ENCODE data around the gene AK8. TPM values are rescaled to one million over a fixed set of nuclear protein-coding genes. Genes with fewer than 3 reads are reported as not detected.
A peak's percentile ranks its signal among the peaks of the same experiment; 100 is the strongest.

The AK8 gene
- total and polyA plus RNA-seq, 9 of the 15 experiments (the other 6 are each of a cell fraction or from before 2014, with no cell fraction given) = 0.06 to 0.37 TPM; not detected in 7

DNA sequence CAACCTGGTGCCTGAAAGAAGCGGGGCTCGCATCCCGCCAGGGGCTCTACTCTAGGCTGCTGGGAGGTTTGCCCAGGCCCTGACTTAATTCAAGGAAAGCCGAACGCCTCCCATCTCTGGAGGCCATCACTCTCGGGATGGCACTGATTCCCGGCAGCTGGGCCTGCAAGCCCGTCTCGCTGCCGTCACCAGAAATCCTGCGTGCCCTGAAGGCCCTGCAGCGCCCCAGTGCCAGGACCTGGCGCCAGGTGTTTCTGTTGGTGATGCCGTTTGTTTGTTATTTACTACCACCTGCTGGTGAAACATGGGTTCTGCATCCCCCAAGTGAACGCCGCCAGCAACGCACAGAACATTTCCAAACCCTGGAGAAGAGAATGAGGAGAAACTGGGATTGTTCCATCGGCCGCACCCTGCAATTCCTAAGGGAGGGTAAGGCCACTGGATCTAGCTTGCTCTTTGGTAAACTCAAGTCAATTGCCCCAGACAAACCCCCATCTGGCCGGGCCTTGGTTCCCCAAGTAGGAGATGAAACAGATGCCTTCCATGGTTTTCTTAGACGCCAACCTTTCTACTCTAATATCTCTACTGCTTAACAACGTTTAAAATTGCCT is 77.9 kb downstream of the AK8 start:
- Histone ChIP-seq H3K79me2 (ENCODE audit: control insufficient read depth, insufficient read depth, low read length) (no peaks in the 10 kb centered on the region), H3K4me3 (no peak overlapping the region), H2AFZ (ENCODE audit: low read depth, low read length) (no peak overlapping the region), H3K9me3 (replicated peaks; ENCODE audit: control insufficient read depth, insufficient read depth, low read depth, low read length) (0 out of 2 replicates have a peak, but pooled peaks cover 2% of the 10 kb centered on the region), H3K27me3 (ENCODE audit: control insufficient read depth in 2 of 2, insufficient read depth in 2 of 2, low read length in 2 of 2) (peaks cover 9 to 34% of the 10 kb centered on the region in 2 experiments; a peak in 4 of 5 replicates), H3K4me1 (replicated peaks in 1 of 2; ENCODE audit: control insufficient read depth in 2 of 2, insufficient read depth in 2 of 2, low read length in 2 of 2) (peaks cover 15 to 29% of the 10 kb centered on the region in 2 experiments), H3K27ac (ENCODE audit: extremely low read depth, low read depth, low read length) (no peak overlapping the region), H3K36me3 (ENCODE audit: control insufficient read depth, insufficient read depth, low read length) (no peaks in the 10 kb centered on the region), H3K9ac (ENCODE audit: insufficient read depth in 1 of 2, low read depth in 2 of 2, low read length in 2 of 2) (no peak overlapping the region), H4K20me1 (replicated peaks; ENCODE audit: control insufficient read depth, insufficient read depth, low read length) (peaks cover 9% of the 10 kb centered on the region), H3K4me2 (ENCODE audit: insufficient read depth, low read length) (no peak overlapping the region), H3K9me1 (ENCODE audit: control insufficient read depth, insufficient read depth, low read length) (peaks cover 4% of the 10 kb centered on the region)
- peak; percentile 56 to 71 (median 66) for DNase-seq (ENCODE audit: extremely low read depth in 1 of 4, low spot score in 3 of 4)
- BruUV-seq (replicated peaks) = no TSS peak
- intact Hi-C loops (cut with micrococcal nuclease) (loop anchor here (1.0 to 5.0 kb wide), 2 partner anchors 102 to 388 kb away; no protein-coding TSS in a partner anchor), in situ Hi-C loops (cut with MboI) (no loop called here)
- peak; percentile 70 for ATAC-seq
- CTCF ChIA-PET (ENCODE audit: low intra/inter-chr PET ratio) = interaction anchor here (0.5 to 3.4 kb wide), 8 partner anchors 31 to 441 kb away, joined by 3 to 33 read pairs (median 4); partner anchors contain the start of gene CFAP77
- peak; percentile 90 for FAIRE-seq
- 4% methylated on average over 22 of the region's 22 CpGs for WGBS (ENCODE audit: insufficient coverage, low coverage, missing lambda C conversion rate)
- POLR2A ChIA-PET = interaction anchor here (0.5 kb wide), 1 partner anchor 218 kb away, joined by 4 read pairs; no protein-coding TSS in a partner anchor
- TF ChIP-seq, protein P1, sequence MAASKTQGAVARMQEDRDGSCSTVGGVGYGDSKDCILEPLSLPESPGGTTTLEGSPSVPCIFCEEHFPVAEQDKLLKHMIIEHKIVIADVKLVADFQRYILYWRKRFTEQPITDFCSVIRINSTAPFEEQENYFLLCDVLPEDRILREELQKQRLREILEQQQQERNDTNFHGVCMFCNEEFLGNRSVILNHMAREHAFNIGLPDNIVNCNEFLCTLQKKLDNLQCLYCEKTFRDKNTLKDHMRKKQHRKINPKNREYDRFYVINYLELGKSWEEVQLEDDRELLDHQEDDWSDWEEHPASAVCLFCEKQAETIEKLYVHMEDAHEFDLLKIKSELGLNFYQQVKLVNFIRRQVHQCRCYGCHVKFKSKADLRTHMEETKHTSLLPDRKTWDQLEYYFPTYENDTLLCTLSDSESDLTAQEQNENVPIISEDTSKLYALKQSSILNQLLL (CRISPR knock-in tag; IDR thresholded peaks at IDR 0.05; ENCODE audit: borderline replicate concordance) = no peak
- TF ChIP-seq, protein P2, sequence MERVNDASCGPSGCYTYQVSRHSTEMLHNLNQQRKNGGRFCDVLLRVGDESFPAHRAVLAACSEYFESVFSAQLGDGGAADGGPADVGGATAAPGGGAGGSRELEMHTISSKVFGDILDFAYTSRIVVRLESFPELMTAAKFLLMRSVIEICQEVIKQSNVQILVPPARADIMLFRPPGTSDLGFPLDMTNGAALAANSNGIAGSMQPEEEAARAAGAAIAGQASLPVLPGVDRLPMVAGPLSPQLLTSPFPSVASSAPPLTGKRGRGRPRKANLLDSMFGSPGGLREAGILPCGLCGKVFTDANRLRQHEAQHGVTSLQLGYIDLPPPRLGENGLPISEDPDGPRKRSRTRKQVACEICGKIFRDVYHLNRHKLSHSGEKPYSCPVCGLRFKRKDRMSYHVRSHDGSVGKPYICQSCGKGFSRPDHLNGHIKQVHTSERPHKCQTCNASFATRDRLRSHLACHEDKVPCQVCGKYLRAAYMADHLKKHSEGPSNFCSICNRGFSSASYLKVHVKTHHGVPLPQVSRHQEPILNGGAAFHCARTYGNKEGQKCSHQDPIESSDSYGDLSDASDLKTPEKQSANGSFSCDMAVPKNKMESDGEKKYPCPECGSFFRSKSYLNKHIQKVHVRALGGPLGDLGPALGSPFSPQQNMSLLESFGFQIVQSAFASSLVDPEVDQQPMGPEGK (CRISPR knock-in tag; IDR thresholded peaks at IDR 0.05; ENCODE audit: borderline replicate concordance) = no peak
- TF ChIP-seq ZNF143 (CRISPR knock-in tag; IDR thresholded peaks at IDR 0.05) = no peak
- TF ChIP-seq ZNF134 (CRISPR knock-in tag; conservative IDR thresholded peaks at IDR 0.05) = no peak
- no peak for TF ChIP-seq THRAP3 (IDR thresholded peaks at IDR 0.05; ENCODE audit: borderline replicate concordance)
- TF ChIP-seq, protein P3, sequence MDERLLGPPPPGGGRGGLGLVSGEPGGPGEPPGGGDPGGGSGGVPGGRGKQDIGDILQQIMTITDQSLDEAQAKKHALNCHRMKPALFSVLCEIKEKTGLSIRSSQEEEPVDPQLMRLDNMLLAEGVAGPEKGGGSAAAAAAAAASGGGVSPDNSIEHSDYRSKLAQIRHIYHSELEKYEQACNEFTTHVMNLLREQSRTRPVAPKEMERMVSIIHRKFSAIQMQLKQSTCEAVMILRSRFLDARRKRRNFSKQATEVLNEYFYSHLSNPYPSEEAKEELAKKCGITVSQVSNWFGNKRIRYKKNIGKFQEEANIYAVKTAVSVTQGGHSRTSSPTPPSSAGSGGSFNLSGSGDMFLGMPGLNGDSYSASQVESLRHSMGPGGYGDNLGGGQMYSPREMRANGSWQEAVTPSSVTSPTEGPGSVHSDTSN (CRISPR knock-in tag; IDR thresholded peaks at IDR 0.05; ENCODE audit: low read depth) = no peak
- TF ChIP-seq, protein P3 (tag; conservative IDR thresholded peaks at IDR 0.05; ENCODE audit: low read depth) = no peak
- 0 out of 4 replicates have a peak, but pooled peaks of 1 of the 2 experiments have one; percentile 5 for TF ChIP-seq RCOR1 (IDR thresholded peaks at IDR 0.05; ENCODE audit: borderline replicate concordance in 1 of 2, low read depth in 2 of 2, low read length in 2 of 2)
- TF ChIP-seq RBM15 (IDR thresholded peaks at IDR 0.05; ENCODE audit: insufficient read depth, low read length) = no peak
- TF ChIP-seq, protein P4, sequence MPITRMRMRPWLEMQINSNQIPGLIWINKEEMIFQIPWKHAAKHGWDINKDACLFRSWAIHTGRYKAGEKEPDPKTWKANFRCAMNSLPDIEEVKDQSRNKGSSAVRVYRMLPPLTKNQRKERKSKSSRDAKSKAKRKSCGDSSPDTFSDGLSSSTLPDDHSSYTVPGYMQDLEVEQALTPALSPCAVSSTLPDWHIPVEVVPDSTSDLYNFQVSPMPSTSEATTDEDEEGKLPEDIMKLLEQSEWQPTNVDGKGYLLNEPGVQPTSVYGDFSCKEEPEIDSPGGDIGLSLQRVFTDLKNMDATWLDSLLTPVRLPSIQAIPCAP (CRISPR knock-in tag; IDR thresholded peaks at IDR 0.05; ENCODE audit: borderline replicate concordance) = no peak
- no peak for TF ChIP-seq ZNF3 (CRISPR knock-in tag; IDR thresholded peaks at IDR 0.05)
- no peak for TF ChIP-seq RBM34 (IDR thresholded peaks at IDR 0.05; ENCODE audit: borderline replicate concordance, insufficient read depth, low read length)
- no peak for TF ChIP-seq NCOR1 (IDR thresholded peaks at IDR 0.05)
- no peak for TF ChIP-seq TFAM (CRISPR knock-in tag; conservative IDR thresholded peaks at IDR 0.05)

Measured in K562 (cell line).